ENCODE results near the gene AMPD3. TPM values are rescaled to one million over a fixed set of nuclear protein-coding genes. Genes with fewer than 3 reads are reported as not detected.

The AMPD3 gene
- total and polyA plus RNA-seq, 10 donors, result 9.3 to 54.7 (median 25.2) TPM

DNA sequence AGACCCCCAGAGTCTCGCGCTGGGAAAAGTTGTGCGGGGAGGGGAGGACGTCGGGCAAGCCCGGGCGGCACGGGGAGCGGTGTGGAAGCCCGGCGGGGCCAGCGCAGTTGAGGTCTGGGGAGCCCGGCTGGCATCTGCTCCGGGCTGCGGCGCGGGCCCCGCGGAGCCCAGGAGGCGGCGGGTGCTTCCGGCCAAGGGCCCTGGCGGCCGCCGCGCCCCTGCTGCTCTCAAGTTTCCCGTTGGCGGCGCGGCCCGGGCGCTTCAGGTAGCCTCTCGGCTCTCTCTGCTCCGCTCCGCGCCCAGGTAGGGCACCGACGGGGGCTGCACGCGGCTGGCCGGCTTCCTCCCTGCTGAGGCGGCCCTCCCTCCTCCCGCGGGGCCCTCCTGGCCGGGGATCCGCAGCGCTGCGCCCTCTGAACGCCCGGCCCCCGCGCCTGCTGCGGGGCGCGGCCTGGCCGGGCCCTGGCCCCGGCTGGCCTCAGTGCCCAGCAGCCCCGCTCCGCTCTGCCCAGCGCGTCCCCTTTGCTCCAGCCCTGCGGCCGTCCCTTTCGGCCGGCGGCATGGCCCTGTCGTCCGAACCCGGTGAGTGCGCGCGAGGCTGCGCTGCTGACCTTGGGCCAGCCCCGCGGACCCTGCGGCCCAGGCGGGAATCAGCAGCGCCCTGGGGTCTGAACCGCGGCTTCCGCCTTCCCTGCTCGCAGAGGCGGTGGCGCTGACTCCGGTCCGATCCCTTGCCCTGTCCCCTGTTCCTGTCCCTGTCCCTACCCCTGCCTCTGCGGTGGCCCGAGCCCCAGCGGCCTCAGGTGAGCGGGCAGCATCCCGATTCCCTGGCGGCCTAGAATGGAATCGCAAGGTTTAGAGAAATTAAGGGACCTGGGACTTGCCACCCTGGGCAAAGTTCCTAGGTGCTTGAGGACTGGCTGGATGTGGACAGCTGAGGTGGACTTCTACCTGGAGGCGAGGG, 4.3 kb upstream of the AMPD3 start:
- TF ChIP-seq POLR2AphosphoS5 (IDR thresholded peaks at IDR 0.05), result peak in 2 of 3 donors; percentile 49 to 60
- TF ChIP-seq, protein P1, sequence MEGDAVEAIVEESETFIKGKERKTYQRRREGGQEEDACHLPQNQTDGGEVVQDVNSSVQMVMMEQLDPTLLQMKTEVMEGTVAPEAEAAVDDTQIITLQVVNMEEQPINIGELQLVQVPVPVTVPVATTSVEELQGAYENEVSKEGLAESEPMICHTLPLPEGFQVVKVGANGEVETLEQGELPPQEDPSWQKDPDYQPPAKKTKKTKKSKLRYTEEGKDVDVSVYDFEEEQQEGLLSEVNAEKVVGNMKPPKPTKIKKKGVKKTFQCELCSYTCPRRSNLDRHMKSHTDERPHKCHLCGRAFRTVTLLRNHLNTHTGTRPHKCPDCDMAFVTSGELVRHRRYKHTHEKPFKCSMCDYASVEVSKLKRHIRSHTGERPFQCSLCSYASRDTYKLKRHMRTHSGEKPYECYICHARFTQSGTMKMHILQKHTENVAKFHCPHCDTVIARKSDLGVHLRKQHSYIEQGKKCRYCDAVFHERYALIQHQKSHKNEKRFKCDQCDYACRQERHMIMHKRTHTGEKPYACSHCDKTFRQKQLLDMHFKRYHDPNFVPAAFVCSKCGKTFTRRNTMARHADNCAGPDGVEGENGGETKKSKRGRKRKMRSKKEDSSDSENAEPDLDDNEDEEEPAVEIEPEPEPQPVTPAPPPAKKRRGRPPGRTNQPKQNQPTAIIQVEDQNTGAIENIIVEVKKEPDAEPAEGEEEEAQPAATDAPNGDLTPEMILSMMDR (IDR thresholded peaks at IDR 0.05 in 8 of 11, conservative IDR thresholded peaks at IDR 0.05 in 3 of 11), result peak in 10 of 11 experiments; percentile 20 to 57 (median 48)
- no peak for TF ChIP-seq POLR2A (IDR thresholded peaks at IDR 0.05)
- no peaks in the 10 kb centered on the region for H3K36me3 ChIP-seq
- H3K27me3 ChIP-seq (replicated peaks in 1 of 7), result peaks cover 0 to 18% (median 9%) of the 10 kb centered on the region in 7 donors
- peak overlapping the region; percentile 81 to 97 (median 90) for H3K27ac ChIP-seq
- peak overlapping the region; percentile 42 to 78 (median 54) for H3K4me3 ChIP-seq
- DNase-seq, result peak; percentile 92
- 3 to 8% (median 5%) methylated on average over 51 to 94 of the region's 94 CpGs for WGBS, 5 donors
- peaks cover 0 to 66% (median 43%) of the 10 kb centered on the region in 6 donors for H3K4me1 ChIP-seq
- no peaks in the 10 kb centered on the region for H3K9me3 ChIP-seq
- intact Hi-C loops (cut with DNase I; ENCODE audit: low total_unique reads), result no loop called here

DNA sequence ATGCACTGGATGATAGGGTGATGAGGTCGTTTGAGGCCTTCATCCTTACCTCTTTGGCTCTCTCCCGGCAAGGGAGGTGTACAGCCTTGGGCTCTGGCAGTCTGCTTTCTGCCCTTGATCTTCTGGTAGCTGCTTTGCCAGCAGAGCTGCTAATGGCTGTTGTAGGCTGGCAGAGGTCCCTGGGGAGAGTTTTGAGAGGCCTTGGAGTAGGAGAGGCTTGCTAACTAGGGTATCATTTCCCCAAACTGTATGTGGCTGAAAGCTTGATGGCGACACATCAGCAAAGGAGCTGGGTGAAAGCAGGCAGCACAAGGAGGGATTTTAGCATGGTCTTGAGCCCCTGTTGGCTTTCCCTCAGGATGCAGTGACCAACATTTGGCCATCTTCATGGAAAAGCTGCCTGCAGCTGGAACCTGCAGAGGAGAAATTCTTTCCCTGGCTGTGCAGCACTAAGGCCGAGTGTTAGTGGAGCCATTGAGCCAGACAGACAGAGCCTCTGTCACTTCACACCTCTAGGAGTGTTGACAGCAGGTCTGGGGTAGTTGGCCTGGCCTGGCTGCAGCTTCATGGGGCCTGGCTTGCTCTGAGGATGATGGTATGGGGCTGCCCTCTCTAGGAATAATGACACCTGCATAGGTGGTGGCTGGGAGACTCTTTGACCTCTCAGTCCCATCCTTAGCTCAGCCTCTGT, 3.5 kb upstream of the AMPD3 start:
- TF ChIP-seq POLR2AphosphoS5 (IDR thresholded peaks at IDR 0.05), result peak in 2 of 3 donors; percentile 57 to 64
- TF ChIP-seq, protein P1 (IDR thresholded peaks at IDR 0.05 in 8 of 11, conservative IDR thresholded peaks at IDR 0.05 in 3 of 11), result peak in 1 of 11 experiments; percentile 2
- no peak for TF ChIP-seq POLR2A (IDR thresholded peaks at IDR 0.05)
- Histone ChIP-seq H3K9me3 (no peaks in the 10 kb centered on the region), H3K4me3 (peak overlapping the region; percentile 42 to 78 (median 54)), H3K27me3 (replicated peaks in 1 of 7) (peaks cover 0 to 18% (median 9%) of the 10 kb centered on the region in 7 donors), H3K27ac (peak overlapping the region; percentile 81 to 97 (median 90)), H3K4me1 (peaks cover 6 to 74% (median 52%) of the 10 kb centered on the region in 6 donors), H3K36me3 (no peaks in the 10 kb centered on the region)
- WGBS, 5 donors, result 33 to 57% (median 48%) methylated on average over 2 to 4 of the region's 4 CpGs
- intact Hi-C loops (cut with DNase I; ENCODE audit: low total_unique reads), result no loop called here
- peak; percentile 80 for DNase-seq

DNA sequence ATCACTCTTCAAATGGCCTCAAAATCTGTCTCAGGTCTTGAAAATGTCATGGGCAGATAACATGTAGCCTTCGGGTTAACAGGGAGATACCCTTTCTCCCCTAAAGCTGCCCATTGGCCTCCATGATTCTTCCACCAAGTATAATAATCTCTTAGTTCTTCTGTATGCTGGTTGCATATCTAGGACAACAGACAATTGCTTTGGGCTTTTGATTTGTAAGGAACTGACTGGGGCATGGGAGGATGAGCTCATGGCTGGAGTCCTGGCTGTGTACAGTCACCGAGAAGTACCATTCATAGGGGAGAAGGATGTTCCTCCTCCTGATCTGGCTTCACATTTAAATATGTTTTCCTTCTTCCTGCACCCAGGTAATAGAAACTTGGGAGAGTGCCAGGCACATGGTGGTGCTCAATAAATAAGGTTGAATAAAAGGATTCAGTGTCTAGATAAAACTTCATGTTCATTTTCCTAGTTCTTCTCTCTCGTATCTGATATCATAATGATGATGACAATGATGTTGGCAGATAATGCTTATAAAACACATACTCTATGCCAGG, 2.8 kb upstream of the AMPD3 start:
- Histone ChIP-seq H3K36me3 (no peaks in the 10 kb centered on the region), H3K4me3 (peak overlapping the region in 1 of 8 donors; percentile 78), H3K9me3 (no peaks in the 10 kb centered on the region), H3K4me1 (peaks cover 12 to 81% (median 59%) of the 10 kb centered on the region in 6 donors), H3K27me3 (replicated peaks in 1 of 7) (peaks cover 0 to 18% (median 9%) of the 10 kb centered on the region in 7 donors), H3K27ac (peak overlapping the region in 5 of 8 donors; percentile 88 to 97 (median 95))
- TF ChIP-seq POLR2A (IDR thresholded peaks at IDR 0.05), result no peak
- no peak for TF ChIP-seq POLR2AphosphoS5 (IDR thresholded peaks at IDR 0.05)
- TF ChIP-seq, protein P1 (IDR thresholded peaks at IDR 0.05 in 8 of 11, conservative IDR thresholded peaks at IDR 0.05 in 3 of 11), result no peak
- intact Hi-C loops (cut with DNase I; ENCODE audit: low total_unique reads), result no loop called here
- no peak for DNase-seq
- 84 to 99% (median 86%) methylated on average over 3 of the region's 3 CpGs for WGBS, 5 donors
